Ovary (tissue), 3 donors: ENCODE data around the gene ADIRF.
"Not testable (repeated sequence)": the region's sequence is repeated elsewhere in the genome, so short reads cannot be mapped to it uniquely, and the experiment has no call there.

ENCODE experiments used
- EP300 ChIP-seq: sonication (generic); formaldehyde crosslinking; IDR thresholded peaks from one replicate; pipeline ENCODE4 v1.6.1; 2017; ENCODE audit warnings: antibody characterized with exemption
- POLR2A ChIP-seq: fragments of 450-650 bp; IDR thresholded peaks from one replicate; pipeline ENCODE4 v1.6.1; 2017; ENCODE audit warnings: antibody characterized with exemption, mild to moderate bottlenecking, moderate library complexity
- TF ChIP-seq, protein P1 (sequence below), 3 donors: fragments of 450-650 bp in 2 of 3; fragments of 200-600 bp in 1 of 3; IDR thresholded peaks; one replicate each; pipeline versions ENCODE4 v1.5.1 to v1.8.0; 2016 to 2022; ENCODE audit warnings: antibody characterized with exemption in 3 of 3, mild to moderate bottlenecking in 1 of 3
- donor health status: DM: no; HTN: no; CAD: no.

DNA sequence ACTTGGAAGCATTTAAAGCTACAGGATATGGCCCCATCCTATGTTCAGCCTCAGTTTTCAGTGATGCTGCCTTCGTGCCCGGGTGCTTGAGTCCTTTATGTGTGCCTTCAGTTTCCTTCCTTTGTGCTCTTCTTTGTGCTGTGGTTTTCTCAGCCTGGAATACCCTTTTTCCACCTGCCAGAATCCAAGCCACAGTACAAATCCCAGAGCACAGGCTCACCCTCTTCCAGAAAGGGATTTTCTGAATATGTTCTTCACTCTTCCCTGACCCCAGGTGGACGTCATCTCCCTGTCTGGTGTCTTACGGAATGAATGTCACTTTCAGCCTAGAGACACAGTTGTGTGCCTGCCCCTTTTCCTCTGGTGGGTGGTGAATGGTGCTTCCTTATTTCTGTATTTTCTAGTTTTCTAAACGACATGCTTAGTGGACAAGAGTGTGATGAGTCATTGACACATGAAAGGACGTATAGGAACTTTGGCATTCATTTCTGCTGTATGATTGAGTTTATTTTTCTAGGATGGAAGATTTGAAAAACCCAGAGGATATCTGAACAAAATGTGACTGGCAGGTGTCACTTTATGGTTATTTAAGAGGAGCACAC lies 31.6 kb downstream of the ADIRF start:
- TF ChIP-seq, protein P1, sequence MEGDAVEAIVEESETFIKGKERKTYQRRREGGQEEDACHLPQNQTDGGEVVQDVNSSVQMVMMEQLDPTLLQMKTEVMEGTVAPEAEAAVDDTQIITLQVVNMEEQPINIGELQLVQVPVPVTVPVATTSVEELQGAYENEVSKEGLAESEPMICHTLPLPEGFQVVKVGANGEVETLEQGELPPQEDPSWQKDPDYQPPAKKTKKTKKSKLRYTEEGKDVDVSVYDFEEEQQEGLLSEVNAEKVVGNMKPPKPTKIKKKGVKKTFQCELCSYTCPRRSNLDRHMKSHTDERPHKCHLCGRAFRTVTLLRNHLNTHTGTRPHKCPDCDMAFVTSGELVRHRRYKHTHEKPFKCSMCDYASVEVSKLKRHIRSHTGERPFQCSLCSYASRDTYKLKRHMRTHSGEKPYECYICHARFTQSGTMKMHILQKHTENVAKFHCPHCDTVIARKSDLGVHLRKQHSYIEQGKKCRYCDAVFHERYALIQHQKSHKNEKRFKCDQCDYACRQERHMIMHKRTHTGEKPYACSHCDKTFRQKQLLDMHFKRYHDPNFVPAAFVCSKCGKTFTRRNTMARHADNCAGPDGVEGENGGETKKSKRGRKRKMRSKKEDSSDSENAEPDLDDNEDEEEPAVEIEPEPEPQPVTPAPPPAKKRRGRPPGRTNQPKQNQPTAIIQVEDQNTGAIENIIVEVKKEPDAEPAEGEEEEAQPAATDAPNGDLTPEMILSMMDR (IDR thresholded peaks at IDR 0.05) = not testable (repeated sequence)
- not testable (repeated sequence) for TF ChIP-seq EP300, POLR2A
